GM18861 (cell line): ENCODE measurements around the gene PRKACA.
A peak's percentile ranks its signal among the peaks of the same experiment; 100 is the strongest.

Source experiments
- ATAC-seq: cut with Tn5 transposase; IDR thresholded peaks from one replicate; pipeline ENCODE4 v1.9.1; 2021; ENCODE audit not compliant: unreplicated experiment

The PRKACA gene

DNA sequence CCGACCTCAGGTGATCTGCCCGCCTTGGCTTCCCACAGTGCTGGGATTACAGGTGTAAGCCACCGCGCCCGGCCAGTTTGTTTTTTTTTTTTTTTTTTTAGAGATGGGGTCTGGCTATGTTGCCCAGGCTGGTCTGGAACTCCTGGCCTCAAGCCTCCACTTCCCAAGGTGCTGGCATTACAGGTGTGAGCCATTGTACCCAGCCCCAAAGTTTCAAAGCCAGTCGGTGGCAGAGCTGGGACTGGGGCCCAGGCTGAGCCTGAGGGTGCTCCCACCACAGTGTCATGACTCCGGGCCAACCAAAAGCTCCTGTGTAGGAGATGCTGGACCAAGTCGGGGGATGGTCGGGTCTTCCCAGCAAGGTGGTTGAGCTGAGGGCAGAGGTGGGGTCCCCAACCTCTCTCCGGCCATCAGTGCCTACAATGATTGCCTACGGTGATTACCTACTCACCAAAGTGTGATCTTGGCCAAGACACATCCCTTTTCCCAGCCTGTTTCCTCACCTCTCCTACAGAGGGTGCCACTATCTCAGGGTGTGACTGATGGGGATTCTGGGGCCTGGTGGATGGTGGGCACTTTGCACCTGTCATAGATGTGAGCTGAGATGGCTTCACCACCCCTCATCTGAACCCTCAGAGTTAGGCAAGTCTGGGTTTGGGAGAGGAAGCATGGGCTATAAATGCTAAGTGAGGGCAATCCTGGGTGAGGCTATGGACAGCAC is 21.1 kb downstream of the PRKACA start:
- ATAC-seq = no peak

GRCh38 chr19:14094854-14095253 is 22.7 kb downstream of the PRKACA start:
- ATAC-seq = no peak

GRCh38 chr19:14093117-14093823 is 24.3 kb downstream of the PRKACA start:
- ATAC-seq = no peak

DNA sequence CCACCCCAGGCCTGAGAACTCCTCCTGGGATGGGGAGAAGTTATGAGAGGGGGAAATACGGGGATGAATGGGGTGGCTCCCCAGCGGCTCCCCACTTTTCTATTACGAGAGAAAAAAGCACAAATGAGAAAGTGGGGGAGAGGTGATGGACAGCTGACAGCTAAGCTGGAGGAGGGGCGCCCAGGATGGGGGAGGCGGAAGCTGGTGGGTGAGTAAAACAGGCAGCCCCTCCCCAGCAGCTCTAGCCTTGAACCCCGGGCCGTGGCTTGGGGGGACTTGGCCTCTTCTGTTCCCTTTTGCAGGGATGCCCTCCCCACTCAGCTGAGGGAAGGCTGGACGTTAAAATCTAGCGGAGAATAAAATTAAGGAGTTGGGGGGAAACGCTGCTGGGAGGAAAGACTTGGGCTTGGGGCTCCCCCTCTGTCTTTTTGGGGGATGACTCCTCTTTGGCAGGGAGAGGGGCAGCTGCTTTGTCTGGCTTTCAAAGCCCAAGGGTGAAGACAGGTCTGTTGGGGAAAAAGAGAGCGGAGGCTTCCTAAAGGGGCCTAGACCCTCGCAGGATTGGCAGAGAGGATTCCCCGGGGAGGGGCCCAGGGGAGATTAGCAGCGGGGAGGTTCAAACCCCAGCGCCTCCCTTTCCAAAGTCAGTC is 25.6 kb downstream of the PRKACA start:
- peak; percentile 10 for ATAC-seq

GRCh38 chr19:14091081-14091812 is 26.3 kb downstream of the PRKACA start:
- peak; percentile 41 for ATAC-seq

GRCh38 chr19:14090509-14091080 is 27.0 kb downstream of the PRKACA start, which contains the start of gene SAMD1:
TSS of gene SAMD1 (minus strand) at chr19:14090751.
- ATAC-seq = no peak

DNA sequence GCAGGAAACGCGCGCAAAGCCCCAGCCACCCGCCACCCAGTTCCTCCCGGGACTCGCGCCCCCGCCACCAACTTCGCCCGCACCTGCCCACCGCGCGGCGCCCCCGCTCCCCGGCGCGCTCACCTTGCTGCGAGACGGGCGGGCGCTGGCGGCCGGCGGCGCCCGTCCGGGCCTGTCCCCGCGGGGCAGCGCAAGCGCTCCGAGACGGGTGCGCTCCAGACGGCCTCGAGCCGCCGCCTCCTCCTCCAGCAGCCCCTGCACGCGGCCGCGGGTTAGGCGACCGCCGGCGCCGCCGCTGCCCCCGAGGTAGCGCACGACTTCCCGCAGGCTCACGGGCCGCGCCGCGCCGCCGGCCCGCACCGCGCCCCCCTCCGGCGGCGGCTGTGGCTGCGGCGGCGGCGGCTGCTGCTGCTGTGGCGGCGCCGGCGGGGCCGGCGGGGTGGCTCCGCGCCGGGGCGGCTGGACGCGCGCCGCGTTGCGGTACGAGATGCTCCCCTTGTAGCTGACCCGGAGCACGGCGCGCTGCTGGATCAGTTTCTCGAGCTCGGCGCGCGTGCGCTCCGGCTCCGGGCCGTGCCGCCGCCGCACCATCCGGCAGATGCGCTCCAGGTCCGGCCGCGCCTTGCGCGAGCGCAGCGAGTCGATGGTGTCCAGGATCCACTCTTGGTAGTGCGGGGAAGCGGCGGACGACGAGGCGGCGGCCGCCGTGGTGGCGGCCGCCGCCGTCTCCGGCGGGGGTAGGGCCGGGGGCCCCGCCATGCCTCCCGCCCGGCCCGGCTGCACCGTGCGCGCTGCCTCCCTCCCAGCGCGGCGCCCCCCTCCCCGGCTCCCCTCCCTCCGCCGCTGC is 27.7 kb downstream of the PRKACA start:
- ATAC-seq = no peak

- ATAC-seq = no peak
Observed at GRCh38 chr19:14089412-14089661, 28.2 kb downstream of the PRKACA start.

GRCh38 chr19:14088634-14089411 is 28.7 kb downstream of the PRKACA start:
- no peak for ATAC-seq

DNA sequence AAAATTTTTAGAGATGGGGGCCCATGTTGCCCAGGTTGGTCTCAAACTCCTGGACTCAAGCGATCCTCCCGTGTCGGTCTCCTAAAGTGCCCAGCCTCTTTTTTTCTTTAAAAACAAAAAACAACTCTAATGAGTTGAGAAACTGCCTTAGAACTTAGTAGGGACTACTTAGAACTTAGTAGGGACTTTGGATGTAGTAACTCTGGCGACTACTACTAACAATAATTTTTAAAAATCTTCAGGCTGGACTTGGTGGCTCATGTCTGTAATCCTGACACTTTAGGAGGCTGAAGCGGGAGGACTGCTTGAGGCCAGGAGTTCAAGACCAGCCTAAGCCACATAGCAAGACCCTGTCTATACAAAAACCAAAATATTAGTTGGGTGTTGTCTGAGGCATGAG is 31.5 kb downstream of the PRKACA start:
- no peak for ATAC-seq

- ATAC-seq = no peak
Observed at GRCh38 chr19:14085309-14085995, 32.1 kb downstream of the PRKACA start, which contains the start of gene C19orf67. TSS of gene C19orf67 (minus strand) at chr19:14085783. CDS start at chr19:14085627, 156 bp downstream.

DNA sequence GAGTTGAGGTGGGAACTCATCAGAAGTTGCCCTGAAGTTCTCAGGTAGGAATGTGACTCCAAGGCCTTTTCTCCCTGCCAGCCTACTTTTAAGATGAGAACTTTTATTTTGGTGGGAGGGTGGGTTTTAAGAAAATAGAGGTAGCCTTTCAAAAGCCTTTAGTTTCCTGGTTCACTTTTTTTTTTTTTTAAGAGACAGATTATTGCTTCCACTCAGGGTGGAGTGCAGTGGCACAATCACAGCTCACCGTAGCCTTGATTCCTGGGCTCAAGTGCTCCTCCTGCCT is 34.9 kb downstream of the PRKACA start:
- ATAC-seq = no peak

DNA sequence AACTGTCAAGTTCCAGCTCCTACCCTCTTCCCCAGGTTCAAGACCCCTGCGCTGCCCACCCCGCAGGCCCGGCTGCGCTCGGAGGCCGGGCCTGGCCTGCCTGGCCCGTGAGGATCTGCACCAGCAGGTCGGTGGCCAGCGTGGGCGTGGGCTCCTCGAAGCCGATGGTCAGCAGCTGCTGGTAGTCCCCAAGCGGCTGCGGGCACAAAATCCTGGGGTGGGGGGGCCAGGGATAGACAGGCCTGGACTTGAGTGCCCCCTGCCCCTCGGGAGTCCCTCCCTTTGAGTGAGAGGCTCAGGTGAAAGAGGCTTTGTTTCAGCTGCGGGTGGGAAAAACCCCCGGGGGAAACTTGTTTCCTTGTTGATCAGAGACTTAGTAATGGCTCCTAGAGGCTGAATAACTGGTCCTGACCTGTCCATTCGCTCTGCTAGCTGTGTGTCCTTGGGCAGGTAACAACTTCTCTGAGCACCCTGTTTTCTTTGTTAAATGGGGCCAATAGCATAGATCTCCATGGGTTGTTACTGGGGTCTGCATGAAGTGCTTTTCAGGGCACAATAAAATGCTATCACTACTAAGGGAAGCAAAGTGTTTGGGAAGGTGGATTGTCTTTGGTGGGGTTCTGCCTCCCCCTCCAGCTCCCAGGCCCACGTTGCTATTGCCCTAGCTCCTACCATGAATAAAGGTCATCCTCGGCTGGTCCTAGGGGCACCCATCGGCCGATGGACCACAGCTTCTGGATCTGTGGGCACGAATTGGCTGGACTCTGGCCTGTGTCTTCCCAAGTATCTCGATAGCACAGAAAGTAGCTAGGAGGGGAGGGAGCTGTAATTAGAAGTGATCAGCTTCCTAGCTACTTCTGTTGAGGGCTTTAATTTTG is 35.5 kb downstream of the PRKACA start:
- no peak for ATAC-seq

- peak; percentile 89 for ATAC-seq
Observed at GRCh38 chr19:14080887-14081796, 36.4 kb downstream of the PRKACA start.

- no peak for ATAC-seq
Observed at GRCh38 chr19:14078411-14078810, 39.2 kb downstream of the PRKACA start.

- no peak for ATAC-seq
Observed at GRCh38 chr19:14073925-14074838, 43.4 kb downstream of the PRKACA start.
